ENCODE results near the gene CMIP. TPM values are rescaled to one million over a fixed set of nuclear protein-coding genes. Genes with fewer than 3 reads are reported as not detected.

CMIP gene
- total RNA-seq, 4 donors from 2014 or later, result 16.7 to 104 (median 43.6) TPM

DNA sequence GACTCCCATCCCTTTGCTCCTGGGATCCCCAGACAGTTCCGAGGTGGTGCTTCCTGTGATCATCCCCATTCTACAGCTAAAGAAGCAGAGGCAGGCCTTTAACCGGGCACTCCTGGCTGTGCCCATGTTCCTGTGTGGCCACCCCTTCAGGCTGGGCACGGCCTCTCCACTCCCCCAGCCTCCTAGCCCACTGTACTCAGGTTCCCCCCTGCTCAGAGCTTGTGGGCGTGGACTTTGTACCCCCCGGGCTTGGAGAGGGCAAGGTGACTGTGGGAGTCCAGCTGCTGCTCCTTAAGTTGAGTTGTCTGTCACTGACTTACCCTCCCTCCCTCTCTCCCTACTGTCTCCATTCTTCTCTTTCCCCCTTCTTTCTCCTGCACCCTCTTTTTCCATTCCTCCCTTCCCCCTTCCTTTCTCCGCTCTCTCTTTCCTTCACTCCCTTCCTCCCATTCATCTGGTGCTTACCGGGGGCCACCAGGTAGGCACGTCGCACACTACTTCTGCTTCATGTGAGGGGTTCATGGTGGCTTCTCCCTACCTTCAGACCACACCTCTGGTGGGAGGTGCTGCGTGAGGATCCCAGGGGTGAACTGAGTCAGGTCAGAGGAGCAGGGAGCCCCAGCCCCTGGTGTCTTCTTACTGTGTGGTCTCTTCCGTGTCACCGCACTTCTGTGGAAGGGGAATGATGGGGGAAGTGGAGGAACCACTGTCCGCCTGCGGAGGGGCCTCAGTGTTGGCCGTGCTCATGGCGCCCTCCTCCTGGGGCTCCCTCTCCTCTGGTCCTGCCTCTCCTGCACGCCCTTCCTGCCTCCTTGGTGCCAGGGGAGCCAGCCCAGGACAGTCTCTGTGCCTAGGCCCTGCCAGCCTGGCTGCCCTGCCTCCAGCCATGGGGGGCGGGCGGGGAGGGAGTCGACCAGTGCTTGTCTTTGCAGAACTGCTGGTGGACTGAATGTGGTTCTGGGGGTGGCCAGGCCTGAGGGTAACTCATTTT lies 29.7 kb downstream of the CMIP start:
- H3K27ac ChIP-seq, result peak overlapping the region; percentile 52 to 55
- TF ChIP-seq, protein P1, sequence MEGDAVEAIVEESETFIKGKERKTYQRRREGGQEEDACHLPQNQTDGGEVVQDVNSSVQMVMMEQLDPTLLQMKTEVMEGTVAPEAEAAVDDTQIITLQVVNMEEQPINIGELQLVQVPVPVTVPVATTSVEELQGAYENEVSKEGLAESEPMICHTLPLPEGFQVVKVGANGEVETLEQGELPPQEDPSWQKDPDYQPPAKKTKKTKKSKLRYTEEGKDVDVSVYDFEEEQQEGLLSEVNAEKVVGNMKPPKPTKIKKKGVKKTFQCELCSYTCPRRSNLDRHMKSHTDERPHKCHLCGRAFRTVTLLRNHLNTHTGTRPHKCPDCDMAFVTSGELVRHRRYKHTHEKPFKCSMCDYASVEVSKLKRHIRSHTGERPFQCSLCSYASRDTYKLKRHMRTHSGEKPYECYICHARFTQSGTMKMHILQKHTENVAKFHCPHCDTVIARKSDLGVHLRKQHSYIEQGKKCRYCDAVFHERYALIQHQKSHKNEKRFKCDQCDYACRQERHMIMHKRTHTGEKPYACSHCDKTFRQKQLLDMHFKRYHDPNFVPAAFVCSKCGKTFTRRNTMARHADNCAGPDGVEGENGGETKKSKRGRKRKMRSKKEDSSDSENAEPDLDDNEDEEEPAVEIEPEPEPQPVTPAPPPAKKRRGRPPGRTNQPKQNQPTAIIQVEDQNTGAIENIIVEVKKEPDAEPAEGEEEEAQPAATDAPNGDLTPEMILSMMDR (IDR thresholded peaks at IDR 0.05), result no peak
- no peak for TF ChIP-seq POLR2A (IDR thresholded peaks at IDR 0.05)
- H3K27me3 ChIP-seq, result no peaks in the 10 kb centered on the region
- DNase-seq, result no peak
- intact Hi-C loops (cut with DNase I; ENCODE audit: low total_unique reads), result no loop called here
- H3K9me3 ChIP-seq, result no peaks in the 10 kb centered on the region
- no peak overlapping the region for H3K4me3 ChIP-seq
- H3K36me3 ChIP-seq, result no peaks in the 10 kb centered on the region
- peaks cover 0 to 14% of the 10 kb centered on the region in 2 donors for H3K4me1 ChIP-seq

DNA sequence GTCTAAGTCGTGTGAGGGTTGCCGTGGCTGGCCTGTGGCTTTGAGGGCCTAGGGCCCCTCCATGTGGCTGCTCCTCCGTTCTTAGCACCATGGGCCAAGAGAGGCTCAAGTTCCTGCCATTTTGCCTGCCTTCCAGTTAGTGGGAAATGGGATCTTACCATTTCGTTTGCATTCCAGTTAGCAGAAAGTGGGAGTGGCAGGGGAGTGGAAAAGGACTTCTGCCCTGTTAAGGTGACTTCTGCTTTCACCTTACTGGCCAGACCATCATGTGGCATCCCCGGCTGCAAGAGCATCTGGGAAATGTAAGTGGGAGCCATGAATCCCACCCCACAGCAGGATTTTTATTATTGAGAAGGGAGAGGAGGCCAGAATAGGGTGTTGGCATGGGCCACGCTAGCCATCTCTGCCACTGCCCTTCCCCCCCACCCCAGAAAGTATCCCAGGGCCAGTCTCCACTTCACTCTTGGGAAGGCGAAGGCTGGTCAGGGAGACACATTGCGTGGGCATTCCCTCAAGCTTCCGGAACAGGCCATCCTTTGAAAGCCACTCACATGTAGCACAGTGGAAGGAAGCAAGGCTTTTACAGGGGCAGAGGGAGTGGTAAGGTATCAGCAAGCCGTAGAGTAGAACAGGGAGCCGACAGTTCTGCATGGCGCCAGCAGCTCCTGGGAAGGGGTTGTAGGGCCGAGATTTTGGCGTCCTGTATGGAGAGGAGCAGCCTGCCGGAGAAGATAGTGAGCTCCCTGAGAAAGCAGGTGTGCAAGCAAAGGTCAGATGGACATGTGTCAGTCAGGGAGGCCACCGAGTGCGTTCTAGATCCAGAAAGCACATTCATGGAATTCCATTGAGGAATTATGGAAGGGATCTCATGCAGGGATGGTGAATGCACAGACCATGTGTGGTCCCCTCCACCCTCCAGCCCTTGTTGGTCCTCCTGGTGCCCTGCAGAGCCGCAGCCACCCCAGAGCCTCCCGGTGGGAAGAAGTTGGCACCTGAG lies 33.4 kb downstream of the CMIP start:
- H3K4me3 ChIP-seq, result no peak overlapping the region
- peaks cover 0 to 10% of the 10 kb centered on the region in 2 donors for H3K4me1 ChIP-seq
- no peaks in the 10 kb centered on the region for H3K27me3 ChIP-seq
- H3K36me3 ChIP-seq, result no peaks in the 10 kb centered on the region
- TF ChIP-seq, protein P1 (IDR thresholded peaks at IDR 0.05), result no peak
- TF ChIP-seq POLR2A (IDR thresholded peaks at IDR 0.05), result no peak
- DNase-seq, result no peak
- no peak overlapping the region for H3K27ac ChIP-seq
- H3K9me3 ChIP-seq, result no peaks in the 10 kb centered on the region
- intact Hi-C loops (cut with DNase I; ENCODE audit: low total_unique reads), result no loop called here

DNA sequence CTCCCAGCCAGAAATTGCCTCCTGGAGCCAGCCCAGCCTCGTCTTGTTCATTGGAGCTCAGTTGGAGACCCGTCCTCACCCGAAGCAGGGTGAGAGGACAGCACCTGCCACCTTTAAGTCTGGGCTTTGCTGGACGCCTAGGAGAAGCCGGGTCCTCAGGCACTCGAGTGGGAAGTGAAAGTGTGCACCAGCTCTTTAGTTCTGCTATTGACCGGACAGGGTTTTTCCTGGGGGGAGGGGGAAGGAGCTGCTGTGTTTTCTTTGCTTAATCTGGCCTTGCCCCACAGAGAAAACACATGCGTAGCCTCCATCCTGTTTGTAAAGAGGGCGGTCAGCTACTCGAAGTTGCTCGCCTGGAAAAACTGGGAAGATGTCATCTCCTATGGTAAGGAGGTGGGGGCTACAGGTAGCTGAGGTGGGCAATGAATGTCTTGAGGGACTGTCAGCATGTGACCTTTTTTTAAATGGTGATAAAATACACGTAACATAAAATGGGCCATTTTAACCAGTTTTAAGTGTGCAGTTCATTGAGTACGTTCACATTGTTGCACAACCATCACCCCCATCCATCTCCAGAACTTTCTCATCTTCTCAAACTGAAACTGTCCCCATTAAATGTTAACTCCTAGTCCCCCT lies 34.4 kb downstream of the CMIP start:
- peaks cover 0 to 8% of the 10 kb centered on the region in 2 donors for H3K4me1 ChIP-seq
- TF ChIP-seq, protein P1 (IDR thresholded peaks at IDR 0.05), result no peak
- TF ChIP-seq POLR2A (IDR thresholded peaks at IDR 0.05), result no peak
- H3K4me3 ChIP-seq, result no peak overlapping the region
- H3K36me3 ChIP-seq, result no peaks in the 10 kb centered on the region
- intact Hi-C loops (cut with DNase I; ENCODE audit: low total_unique reads), result no loop called here
- H3K27ac ChIP-seq, result peak overlapping the region in 1 of 2 donors; percentile 17
- no peaks in the 10 kb centered on the region for H3K27me3 ChIP-seq
- DNase-seq, result no peak
- no peaks in the 10 kb centered on the region for H3K9me3 ChIP-seq

DNA sequence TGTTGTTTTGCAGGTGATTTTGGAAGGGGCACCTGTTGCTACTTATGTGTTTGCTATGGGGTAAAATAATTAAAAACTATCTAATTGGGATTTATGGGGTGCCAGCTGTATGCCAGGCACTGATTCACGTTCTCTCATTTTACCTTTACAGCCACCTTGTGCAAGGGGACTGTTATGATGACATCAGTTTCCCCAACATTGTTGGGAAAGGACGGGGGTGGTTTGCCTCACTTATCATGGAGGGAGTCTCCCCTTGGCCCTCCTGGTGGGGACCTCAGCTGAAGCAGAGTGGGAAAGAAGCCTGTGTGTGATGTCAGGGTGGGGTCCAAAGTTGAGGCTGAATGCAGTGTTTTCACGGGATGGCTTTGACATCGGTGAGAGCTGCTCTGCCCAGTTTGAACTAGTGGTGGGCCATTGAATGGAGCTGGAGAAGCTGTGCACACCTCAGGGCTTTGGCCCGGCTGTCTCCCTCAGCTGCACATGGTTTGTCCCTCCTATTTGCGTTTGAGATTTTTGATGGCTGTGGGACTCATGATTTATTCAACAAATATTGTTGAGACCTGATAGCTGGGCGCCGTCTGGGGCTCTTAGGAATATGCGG lies 36.1 kb downstream of the CMIP start:
- Histone ChIP-seq H3K4me3 (no peak overlapping the region), H3K4me1 (no peaks in the 10 kb centered on the region), H3K9me3 (no peaks in the 10 kb centered on the region), H3K36me3 (no peaks in the 10 kb centered on the region), H3K27me3 (no peaks in the 10 kb centered on the region), H3K27ac (no peak overlapping the region)
- TF ChIP-seq POLR2A (IDR thresholded peaks at IDR 0.05), result no peak
- TF ChIP-seq, protein P1 (IDR thresholded peaks at IDR 0.05), result no peak
- intact Hi-C loops (cut with DNase I; ENCODE audit: low total_unique reads), result no loop called here
- DNase-seq, result no peak
